ENCODE results near the gene BTBD16.
A peak's percentile ranks its signal among the peaks of the same experiment; 100 is the strongest.

Gene BTBD16

DNA sequence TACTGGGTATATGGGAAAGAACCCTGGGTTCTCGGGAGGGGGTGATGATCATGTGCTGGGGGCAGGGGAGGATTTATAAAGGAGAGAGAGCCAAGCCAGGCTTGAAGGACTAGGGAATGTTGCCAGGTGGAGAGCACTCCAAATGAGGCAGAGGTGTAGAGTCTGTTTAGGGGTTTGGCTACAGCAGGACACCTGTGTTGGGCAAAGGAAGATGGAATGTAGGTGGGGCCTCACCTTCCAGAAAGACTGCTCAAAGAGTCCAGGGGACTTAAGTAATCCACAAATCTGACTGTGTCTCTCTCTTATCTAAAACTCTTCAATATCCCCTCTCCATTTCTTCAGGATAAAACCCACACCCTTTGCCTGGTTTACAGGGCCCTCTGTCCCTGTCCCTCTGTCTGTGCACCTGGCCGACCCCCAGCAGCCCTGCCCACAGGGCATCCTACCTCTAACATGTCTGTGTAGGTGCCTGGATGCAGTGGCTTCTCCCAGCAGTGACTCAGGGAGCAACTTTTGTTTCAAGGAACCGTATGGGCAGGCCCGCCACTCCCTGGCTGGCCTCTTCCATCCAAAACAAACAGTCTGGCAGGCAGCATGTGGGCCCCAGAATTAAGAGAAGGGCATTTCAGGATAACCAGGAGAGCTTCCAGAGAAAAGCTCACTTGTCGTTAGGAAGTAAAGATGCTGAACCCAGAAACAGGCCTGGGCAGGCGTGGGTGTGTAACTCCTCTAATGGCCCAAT lies 92.8 kb downstream of the BTBD16 start:
- no peak for DNase-seq (ENCODE audit: low spot score)
- TF ChIP-seq, protein P1, sequence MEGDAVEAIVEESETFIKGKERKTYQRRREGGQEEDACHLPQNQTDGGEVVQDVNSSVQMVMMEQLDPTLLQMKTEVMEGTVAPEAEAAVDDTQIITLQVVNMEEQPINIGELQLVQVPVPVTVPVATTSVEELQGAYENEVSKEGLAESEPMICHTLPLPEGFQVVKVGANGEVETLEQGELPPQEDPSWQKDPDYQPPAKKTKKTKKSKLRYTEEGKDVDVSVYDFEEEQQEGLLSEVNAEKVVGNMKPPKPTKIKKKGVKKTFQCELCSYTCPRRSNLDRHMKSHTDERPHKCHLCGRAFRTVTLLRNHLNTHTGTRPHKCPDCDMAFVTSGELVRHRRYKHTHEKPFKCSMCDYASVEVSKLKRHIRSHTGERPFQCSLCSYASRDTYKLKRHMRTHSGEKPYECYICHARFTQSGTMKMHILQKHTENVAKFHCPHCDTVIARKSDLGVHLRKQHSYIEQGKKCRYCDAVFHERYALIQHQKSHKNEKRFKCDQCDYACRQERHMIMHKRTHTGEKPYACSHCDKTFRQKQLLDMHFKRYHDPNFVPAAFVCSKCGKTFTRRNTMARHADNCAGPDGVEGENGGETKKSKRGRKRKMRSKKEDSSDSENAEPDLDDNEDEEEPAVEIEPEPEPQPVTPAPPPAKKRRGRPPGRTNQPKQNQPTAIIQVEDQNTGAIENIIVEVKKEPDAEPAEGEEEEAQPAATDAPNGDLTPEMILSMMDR (IDR thresholded peaks at IDR 0.05; ENCODE audit: extremely low read depth, missing control alignments) = no peak

DNA sequence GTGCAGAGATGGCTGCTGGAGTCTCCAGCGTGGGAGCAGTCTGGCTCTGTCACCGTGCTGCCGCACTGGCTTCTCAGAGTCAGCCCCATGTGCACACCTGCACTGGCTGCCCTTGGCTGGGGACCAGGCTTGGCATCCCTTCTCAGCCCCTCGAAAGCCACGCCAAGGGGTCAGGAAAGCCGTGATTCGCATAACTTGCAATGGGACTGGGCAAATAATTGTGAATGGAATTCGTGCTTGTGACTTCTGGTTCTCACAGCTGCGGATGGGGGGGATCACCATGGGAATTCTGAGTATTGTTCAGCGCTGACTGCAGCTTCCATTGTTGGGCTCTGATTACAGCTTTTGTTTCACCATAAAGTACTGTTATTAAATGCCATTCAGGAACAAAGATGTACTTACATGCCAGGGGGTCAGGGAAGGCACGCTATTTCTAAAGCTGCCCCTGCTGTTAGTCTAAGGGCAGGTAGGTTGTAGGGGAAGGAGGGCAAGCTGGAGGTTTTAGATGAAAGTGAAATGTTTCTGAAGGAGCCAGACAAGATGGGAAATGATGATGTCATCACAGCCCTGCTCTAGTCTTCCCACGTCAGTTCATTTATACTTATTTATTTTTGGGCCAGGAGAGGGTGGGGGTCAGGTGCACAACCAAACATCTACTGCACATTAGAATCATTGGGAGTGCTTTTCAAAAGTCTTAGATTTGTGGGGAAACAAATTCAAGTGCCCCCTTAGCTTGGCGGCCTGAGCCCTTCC lies 97.6 kb downstream of the BTBD16 start:
- TF ChIP-seq, protein P1 (IDR thresholded peaks at IDR 0.05; ENCODE audit: extremely low read depth, missing control alignments) = no peak
- DNase-seq (ENCODE audit: low spot score) = no peak

GRCh38 chr10:122373108-122373507 lies 102.0 kb downstream of the BTBD16 start:
- no peak for DNase-seq (ENCODE audit: low spot score)

DNA sequence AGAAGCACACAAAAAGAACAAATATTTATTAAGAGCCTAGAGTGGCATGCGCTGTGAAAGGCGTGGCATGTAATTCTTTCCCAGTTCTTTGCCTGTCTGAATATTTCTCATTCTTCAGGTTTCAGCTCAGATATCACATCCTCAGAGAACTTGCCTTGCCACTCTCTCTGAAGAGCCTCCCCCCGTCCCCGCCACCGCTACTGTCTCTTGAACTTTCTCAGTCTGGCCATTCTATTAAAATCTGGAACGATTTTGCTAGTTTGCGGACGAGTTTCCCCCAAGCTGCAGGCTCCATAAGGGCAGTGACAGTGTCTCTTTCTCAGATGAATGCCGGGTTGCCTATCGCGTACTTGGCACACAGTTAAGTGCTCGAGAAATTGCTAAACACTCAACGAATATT lies 102.6 kb downstream of the BTBD16 start:
- TF ChIP-seq, protein P1 (IDR thresholded peaks at IDR 0.05; ENCODE audit: extremely low read depth, missing control alignments) = no peak
- no peak for DNase-seq (ENCODE audit: low spot score)

More at GRCh38 chr10:122373108-122373507, 102.0 kb downstream of the BTBD16 start:
- TF ChIP-seq, protein P1 (IDR thresholded peaks at IDR 0.05; ENCODE audit: extremely low read depth, missing control alignments) = no peak

- peak; percentile 93 for DNase-seq (ENCODE audit: low spot score)
- TF ChIP-seq, protein P1 (IDR thresholded peaks at IDR 0.05; ENCODE audit: extremely low read depth, missing control alignments) = no peak
These were observed 103.3 kb downstream of the BTBD16 start, which contains the start of gene PLEKHA1 for GRCh38 chr10:122374237-122374858. PLEKHA1 (plus strand) TSS chr10:122374708; CDS start chr10:122393201, 18,493 bp downstream.

- peak; percentile 79 for DNase-seq (ENCODE audit: low spot score)
- TF ChIP-seq, protein P1 (IDR thresholded peaks at IDR 0.05; ENCODE audit: extremely low read depth, missing control alignments) = no peak
These were observed 104.0 kb downstream of the BTBD16 start for GRCh38 chr10:122374859-122375678.

All from GM20000 (cell line).